Fibroblast of mammary gland (primary cell): Measurements from ENCODE around the gene MLIP.

Experiments used
- DNase-seq: peaks from one replicate; pipeline ENCODE4 v3.0.0-alpha.2; 2010; ENCODE audit warnings: low read depth
- H3K4me3 ChIP-seq: 2 replicates; pipeline ENCODE4 v1.5.1; 2011; ENCODE audit warnings: low read depth, mild to moderate bottlenecking, low read length, moderate library complexity; ENCODE audit not compliant: control insufficient read depth
- CTCF ChIP-seq: conservative IDR thresholded peaks from 2 replicates; pipeline ENCODE4 v1.5.1; 2011; ENCODE audit warnings: low read depth, low read length, inconsistent platforms; ENCODE audit not compliant: control insufficient read depth, insufficient read depth

MLIP gene

GRCh38 chr6:54301770-54302169, 190.5 kb downstream of the MLIP start:
- H3K4me3 ChIP-seq, result no peak overlapping the region
- no peak for TF ChIP-seq CTCF
- DNase-seq, result no peak

GRCh38 chr6:54307439-54307910, 196.2 kb downstream of the MLIP start:
- no peak for DNase-seq
- H3K4me3 ChIP-seq, result no peak overlapping the region
- no peak for TF ChIP-seq CTCF

GRCh38 chr6:54308289-54308985, 197.2 kb downstream of the MLIP start, which contains the start of gene TINAG:
TSS of gene TINAG (plus strand) at chr6:54308441. CDS start at chr6:54308551, 110 bp downstream.
- no peak for DNase-seq
- H3K4me3 ChIP-seq, result no peak within 1 kb of the TSS
- no peak for TF ChIP-seq CTCF

- DNase-seq, result no peak
- no peak overlapping the region for H3K4me3 ChIP-seq
- TF ChIP-seq CTCF, result no peak
These were observed 197.7 kb downstream of the MLIP start for GRCh38 chr6:54308986-54309315.

GRCh38 chr6:54310377-54311152, 199.3 kb downstream of the MLIP start:
- no peak for TF ChIP-seq CTCF
- H3K4me3 ChIP-seq, result no peak overlapping the region
- no peak for DNase-seq

GRCh38 chr6:54315656-54316055, 204.4 kb downstream of the MLIP start:
- H3K4me3 ChIP-seq, result no peak overlapping the region

More at GRCh38 chr6:54315656-54316055, 204.4 kb downstream of the MLIP start:
- DNase-seq, result no peak
- no peak for TF ChIP-seq CTCF
